ENCODE measurements around the gene ZNF598.
"Not testable (repeated sequence)": the region's sequence is repeated elsewhere in the genome, so short reads cannot be mapped to it uniquely, and the experiment has no call there.

DNA sequence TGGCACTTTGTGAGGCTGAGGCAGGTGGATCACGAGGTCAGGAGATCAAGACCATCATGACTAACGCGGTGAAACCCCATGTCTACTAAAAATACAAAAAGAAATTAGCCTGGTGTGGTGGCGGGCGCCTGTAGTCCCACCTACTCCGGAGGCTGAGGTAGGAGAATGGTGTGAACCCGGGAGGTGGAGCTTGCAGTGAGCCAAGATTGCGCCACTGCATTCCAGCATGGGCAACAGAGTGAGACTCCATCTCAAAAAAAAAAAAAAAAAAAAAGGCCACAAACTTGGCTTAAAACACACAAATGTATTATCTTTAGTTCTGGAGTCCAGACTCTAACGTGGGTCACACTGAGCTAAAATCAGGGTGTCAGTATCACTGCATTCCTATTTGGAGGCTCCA lies 2.1 kb upstream of the ZNF598 start:
- TF ChIP-seq, protein P1, sequence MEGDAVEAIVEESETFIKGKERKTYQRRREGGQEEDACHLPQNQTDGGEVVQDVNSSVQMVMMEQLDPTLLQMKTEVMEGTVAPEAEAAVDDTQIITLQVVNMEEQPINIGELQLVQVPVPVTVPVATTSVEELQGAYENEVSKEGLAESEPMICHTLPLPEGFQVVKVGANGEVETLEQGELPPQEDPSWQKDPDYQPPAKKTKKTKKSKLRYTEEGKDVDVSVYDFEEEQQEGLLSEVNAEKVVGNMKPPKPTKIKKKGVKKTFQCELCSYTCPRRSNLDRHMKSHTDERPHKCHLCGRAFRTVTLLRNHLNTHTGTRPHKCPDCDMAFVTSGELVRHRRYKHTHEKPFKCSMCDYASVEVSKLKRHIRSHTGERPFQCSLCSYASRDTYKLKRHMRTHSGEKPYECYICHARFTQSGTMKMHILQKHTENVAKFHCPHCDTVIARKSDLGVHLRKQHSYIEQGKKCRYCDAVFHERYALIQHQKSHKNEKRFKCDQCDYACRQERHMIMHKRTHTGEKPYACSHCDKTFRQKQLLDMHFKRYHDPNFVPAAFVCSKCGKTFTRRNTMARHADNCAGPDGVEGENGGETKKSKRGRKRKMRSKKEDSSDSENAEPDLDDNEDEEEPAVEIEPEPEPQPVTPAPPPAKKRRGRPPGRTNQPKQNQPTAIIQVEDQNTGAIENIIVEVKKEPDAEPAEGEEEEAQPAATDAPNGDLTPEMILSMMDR (IDR thresholded peaks at IDR 0.05) = not testable (repeated sequence)
- not testable (repeated sequence) for TF ChIP-seq ZFX (IDR thresholded peaks at IDR 0.05; ENCODE audit: borderline replicate concordance)

Measured in 22Rv1 (cell line).